GM19023 (cell line): ENCODE data around the gene PLEKHA5.
"Not testable (repeated sequence)": the region's sequence is repeated elsewhere in the genome, so short reads cannot be mapped to it uniquely, and the experiment has no call there.

Source experiments
- ATAC-seq: cut with Tn5 transposase; IDR thresholded peaks from one replicate; pipeline ENCODE4 v1.9.1; 2021; ENCODE audit warnings: mild to moderate bottlenecking, moderate library complexity; ENCODE audit not compliant: unreplicated experiment

Gene PLEKHA5

GRCh38 chr12:19167708-19168107 lies 38.2 kb downstream of the PLEKHA5 start:
- ATAC-seq: no peak

DNA sequence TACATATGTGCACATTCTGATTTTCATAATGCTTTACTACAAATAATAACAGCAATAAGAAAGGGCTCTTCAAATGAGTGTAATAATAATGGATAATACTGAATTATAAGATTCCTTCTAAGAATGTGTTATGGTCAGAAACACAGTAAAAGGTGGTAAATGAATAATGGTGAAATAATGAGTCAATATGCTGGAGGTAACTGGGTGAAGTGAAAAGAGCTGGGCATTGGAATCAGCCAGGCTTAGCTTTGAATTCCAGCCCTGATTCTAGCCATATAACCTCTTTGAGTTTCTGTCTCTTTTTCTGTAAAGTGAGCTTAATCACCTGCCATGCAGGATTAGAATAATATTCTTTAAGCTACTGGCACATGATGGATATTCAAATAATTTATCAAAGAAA lies 39.1 kb downstream of the PLEKHA5 start:
- no peak for ATAC-seq

GRCh38 chr12:19169222-19169621 lies 39.7 kb downstream of the PLEKHA5 start:
- no peak for ATAC-seq

DNA sequence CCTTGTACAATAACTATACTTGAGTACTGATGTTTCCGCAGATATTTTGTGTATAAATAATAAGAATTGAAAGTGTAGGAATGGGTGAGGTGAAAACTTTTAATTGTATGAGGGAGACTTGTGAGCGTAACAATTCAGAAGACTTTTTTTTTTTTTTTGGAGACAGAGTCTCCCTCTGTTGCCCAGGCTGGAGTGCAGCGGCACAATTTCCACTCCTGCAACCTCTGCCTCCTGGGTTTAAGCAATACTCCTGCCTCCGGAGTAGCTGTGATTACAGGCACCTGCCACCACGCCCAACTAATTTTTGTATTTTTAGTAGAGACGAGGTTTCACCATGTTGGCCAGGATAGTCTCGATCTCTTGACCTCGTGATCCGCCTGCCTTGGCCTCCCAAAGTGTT lies 40.8 kb downstream of the PLEKHA5 start:
- ATAC-seq: not testable (repeated sequence)

DNA sequence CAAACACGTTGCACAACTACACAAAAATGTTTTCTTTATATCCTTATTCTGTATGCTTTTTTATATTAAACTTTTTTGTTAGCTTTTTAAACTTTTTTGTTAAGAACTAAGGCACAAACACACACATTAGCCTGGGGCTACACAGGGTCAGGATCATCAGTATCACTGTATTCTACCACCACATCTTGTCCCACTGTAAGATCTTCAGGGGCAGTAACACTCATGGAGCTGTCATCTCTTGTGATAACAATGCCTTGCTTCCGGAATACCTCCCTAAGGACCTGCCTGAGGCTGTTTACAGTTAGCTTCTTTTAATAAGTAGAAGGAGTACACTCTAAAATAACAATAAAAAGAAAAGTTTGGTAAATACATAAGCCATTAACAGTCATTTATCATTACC lies 42.2 kb downstream of the PLEKHA5 start:
- ATAC-seq: no peak

- ATAC-seq: no peak
Measured at GRCh38 chr12:19177754-19178153, 48.2 kb downstream of the PLEKHA5 start.

DNA sequence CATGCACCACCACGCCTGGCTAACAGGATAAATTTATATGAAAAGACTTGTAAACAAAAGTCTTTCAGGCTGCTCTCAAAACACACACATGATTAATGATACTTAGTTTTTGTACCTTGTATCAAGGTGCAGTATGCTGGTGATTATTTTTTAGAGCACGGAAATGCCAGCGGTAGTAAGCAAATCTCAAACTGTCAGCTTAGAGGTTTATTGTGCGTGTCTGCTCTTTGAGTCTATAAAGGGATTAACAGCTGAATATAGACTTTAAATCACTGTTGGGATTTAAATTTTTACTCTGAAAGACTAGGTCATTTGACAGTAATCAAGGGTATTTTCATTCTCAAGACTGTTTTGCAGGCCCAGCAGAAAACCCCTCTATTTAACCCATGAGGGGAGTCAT lies 50.5 kb downstream of the PLEKHA5 start:
- no peak for ATAC-seq

DNA sequence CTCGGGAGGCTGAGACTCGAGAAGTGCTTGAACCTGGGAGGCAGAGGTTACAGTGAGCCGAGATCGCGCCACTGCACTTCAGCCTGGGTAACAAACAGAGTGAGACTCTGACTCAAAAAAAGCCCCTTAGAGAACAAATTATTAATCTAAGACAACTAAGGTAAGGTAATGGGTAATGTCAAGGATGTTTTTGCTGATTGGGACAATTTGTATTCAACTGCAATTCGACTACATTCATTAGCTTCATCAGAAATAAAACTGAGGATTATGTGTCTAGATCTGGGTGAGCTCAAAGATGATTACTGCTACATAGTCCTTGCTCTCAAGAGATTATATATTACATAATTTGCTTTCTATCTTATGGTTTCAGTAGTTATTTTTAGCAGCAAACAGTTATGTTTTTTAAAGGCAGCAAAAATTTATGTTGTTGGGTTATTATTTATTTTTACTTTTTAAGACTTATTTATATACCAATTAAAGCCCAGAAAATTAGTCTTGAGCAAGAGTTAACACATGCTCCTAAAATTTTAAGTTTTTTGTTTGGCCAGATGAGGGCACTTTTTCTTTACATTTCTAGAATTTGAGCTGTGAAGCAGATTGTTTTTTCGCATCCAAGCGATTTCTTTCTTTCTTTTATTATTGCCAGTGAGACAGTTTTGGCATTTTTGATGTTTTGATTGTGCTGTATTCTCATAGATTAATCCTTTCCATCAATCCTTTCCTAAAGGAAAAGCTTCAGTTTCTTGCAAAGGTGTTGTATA lies 52.3 kb downstream of the PLEKHA5 start:
- ATAC-seq: no peak

DNA sequence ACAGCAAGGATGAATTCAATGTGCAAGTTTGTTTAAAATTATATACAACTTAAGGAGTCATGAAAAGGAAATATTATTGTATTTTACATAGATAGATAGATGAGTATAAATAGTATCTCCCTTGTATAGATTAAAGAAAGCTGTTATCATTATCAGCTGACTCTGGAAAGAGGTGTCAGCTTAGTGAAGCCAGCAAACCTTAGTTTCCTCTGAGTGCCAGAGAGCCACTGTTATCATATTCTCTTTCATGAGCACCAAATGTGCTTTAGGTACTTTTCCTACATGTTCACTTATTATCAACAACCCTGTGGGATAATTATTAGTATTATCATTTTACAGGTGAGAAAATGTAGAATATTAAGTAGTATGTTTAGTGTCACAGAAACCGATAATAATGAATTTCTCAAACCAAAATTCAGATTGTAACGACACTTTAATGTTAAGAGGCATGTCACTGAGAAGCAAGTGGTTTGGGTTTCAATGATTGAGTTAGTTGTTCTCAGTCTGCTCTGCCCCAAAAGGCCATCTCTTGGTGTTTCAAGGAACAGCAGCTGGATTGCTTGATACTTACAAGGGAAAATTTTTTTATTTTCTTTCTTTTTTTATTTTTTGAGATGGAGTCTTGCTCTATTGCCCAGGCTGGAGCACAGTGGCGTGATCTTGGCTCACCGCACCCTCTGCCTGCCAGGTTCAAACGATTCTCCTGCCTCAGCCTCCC lies 53.7 kb downstream of the PLEKHA5 start:
- ATAC-seq: no peak

DNA sequence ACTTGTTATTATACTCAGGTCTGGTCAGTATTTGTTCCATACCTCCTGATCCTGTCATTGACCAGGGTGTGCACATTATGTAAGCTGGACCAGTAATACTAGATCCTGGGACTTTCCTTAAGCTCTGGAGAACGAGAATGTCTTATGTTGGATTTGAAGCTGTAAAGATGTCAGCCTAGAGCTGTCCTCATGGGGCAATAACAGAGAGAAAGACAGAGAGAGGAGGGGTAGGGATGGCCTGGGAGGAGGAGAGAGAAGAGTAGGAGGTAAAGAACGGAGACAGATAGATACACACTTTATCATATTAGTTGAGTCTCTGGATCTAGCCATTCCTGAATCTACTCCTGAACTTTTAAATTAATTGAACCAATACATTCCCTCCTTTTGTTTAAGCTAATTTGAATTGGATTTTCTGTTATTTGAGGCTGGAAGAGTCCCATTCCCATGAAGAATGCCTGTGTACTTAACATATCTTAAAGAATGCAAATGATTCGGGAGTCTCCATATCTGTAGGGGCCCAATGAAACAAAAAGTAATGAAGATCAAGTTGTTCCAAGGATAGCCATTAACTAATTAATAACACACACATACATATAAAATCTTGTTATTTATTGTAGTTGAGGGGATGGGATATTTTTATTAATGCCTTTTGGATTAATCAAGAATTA lies 55.9 kb downstream of the PLEKHA5 start:
- no peak for ATAC-seq

DNA sequence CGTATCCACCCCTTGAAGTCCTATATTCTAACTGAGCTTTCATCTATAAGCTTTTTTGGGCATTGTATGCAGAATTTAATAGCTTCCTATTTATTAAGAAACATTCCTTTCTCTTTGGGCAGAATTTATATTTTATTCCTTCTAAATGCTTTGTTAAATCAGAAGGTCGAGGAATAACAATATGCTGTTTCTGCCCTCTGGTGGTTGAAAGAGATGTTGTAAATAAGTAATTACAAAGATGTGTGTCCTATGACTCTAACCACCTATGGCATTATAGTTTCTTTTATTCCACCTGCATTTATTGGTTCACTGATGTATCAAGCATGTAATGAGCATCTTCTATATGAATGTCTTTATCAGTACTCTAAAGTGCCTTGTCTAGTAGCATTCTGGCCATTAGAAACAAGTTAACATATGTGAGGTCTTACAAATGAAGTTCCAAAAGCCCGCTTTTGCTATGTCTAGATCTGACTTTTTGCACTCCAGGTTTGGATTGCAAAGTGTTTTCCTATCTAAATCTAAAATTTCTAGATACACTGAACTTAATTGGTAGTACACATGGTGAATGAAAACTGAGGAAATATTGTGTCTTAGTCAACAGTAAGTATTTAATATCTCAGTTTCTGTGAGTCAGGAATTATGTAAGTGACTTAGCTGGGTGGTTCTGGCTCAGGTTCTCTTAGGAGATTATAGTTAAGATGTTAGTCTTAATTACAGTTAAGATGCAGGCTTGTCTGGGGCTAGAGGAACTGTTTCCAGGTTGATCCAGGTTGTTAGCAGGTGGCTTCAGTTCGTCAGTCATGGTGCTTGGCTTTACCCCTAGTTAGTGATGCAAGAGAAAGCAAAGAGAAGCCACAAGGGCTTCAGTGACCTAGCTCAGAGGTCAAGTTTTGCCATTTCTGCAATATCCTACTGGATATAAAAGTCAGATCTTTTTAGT lies 57.5 kb downstream of the PLEKHA5 start:
- ATAC-seq: no peak

- ATAC-seq: no peak
Measured at GRCh38 chr12:19189522-19189921, 60.0 kb downstream of the PLEKHA5 start.

DNA sequence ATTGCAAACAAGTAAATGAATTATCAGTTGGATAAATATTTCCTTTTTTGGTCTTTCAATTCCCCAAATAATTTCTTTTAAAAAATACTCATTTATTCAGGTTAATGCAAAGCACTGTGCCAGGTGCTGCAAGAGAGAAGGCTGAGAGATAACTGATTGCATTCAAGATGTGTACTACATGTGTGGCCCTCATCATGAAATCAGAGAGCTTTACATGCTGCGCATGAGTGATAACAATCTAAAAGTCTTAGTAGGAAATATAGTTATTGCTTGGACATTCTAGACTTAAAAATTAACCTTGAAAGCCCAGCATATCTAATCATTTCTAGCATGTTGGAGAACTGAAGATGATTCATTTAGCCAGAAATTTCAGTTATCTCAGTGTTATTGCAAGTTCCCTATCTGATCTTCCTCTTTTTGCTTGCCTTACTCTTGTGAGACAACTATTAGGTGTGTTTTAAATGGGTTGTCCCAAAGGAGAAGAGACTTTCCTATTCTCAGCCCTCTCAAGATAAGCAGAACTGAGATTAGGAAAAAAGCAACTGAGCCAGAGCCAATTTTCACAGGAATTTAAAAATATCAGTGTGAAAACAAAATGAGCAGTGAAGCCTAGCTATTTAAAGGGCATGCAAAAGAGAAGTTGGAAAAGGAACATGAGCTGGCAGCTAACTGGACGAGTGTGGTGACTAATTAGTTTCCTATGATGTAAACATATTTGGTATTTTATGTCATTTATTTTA lies 60.9 kb downstream of the PLEKHA5 start:
- ATAC-seq: no peak

GRCh38 chr12:19191089-19191488 lies 61.6 kb downstream of the PLEKHA5 start:
- ATAC-seq: no peak

DNA sequence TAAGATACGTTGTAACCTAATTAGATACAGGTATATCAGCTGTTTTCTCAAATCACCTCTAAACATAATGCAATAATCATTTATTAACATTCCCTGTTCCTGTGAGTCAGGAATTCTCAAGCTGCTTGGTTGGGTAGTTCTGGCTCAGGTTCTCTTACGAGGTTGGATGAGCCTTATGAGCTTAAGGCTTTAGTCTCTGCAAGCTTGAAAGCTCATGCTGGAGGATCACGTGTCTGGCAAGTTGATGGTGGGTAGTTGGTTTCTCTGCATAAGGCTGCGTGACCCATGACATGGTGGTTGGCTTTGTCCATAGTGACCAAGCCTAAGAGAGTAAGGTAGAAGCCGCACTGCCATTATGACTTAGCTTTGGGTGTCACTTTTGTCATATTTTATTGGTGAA lies 62.0 kb downstream of the PLEKHA5 start:
- ATAC-seq: no peak

- ATAC-seq: no peak
Measured at GRCh38 chr12:19192710-19193109, 63.2 kb downstream of the PLEKHA5 start.

DNA sequence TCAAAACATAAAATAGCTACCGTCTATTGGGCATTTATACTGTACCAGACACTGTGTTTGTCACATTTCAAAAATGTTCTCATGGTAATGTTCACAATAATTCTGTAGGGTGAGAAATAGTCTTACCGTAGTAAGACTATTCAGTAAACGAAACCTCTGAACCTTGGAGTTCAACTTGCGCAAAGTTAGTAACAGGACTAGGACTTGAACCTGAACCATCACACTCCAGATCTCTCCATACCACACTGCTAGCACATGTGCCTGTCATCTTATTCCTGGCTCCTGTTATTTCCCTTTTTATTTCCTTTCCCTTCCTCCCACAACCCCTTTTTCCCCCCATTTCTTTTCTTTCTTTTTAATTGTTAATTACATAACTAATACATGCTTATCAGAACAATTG lies 65.4 kb downstream of the PLEKHA5 start:
- ATAC-seq: no peak

DNA sequence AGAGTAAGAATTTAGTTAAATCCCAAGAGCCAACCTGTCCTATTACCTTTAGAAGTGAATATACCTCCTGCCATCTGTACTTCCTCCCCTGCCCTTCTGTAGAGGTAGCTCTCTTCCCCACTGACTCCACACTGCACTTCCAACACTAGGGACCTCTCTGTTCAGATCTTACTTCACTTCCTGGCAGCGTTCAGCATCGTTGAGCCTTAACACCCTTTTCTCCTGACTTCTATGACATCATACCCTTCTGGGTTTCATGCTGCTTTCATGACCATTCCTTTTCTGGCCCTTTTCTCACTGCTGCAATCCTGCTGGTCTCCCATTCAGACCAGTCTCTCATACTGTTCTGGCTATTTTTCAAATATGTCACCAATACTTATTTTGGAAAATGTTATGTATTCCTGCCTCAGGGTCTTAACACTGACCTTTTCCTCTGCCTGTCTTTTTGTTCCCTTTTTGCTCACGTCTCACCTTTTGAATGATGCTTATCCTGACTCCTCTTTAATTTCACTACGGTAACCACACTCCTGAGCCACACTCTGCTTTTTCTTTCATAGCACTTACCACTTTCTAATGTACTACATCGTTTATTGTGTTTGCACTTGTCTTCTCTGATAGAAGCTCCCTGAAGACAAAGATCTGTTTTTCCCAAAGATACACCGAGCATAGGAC lies 67.6 kb downstream of the PLEKHA5 start:
- ATAC-seq: no peak

GRCh38 chr12:19198272-19198671 lies 68.7 kb downstream of the PLEKHA5 start:
- ATAC-seq: no peak

GRCh38 chr12:19199332-19199731 lies 69.8 kb downstream of the PLEKHA5 start:
- no peak for ATAC-seq
